Ectodermal cell (in vitro differentiated cells): ENCODE measurements around the gene S100A7.
"Not testable (repeated sequence)": the region's sequence is repeated elsewhere in the genome, so short reads cannot be mapped to it uniquely, and the experiment has no call there.

Source experiments
- H3K27ac ChIP-seq: 2 replicates; pipeline ENCODE4 v1.7.0; 2013; ENCODE audit warnings: mild to moderate bottlenecking, low read depth, low read length; ENCODE audit not compliant: insufficient read depth, poor library complexity, severe bottlenecking
- H3K27me3 ChIP-seq: 2 replicates; pipeline ENCODE4 v1.7.0; 2013; ENCODE audit warnings: mild to moderate bottlenecking, low read length; ENCODE audit not compliant: insufficient read depth, control insufficient read depth, poor library complexity, severe bottlenecking
- H3K36me3 ChIP-seq: one replicate; pipeline ENCODE4 v1.7.0; 2013; ENCODE audit warnings: low read length; ENCODE audit not compliant: control insufficient read depth, insufficient read depth
- H3K4me1 ChIP-seq: one replicate; pipeline ENCODE4 v1.7.0; 2013; ENCODE audit warnings: low read length; ENCODE audit not compliant: control insufficient read depth, insufficient read depth
- H3K4me3 ChIP-seq: 2 replicates; pipeline ENCODE4 v1.7.0; 2013; ENCODE audit warnings: low read depth, low read length, control low read depth; ENCODE audit not compliant: insufficient read depth
- H3K9me3 ChIP-seq: 2 replicates; pipeline ENCODE4 v1.7.0; 2013; ENCODE audit warnings: mild to moderate bottlenecking, low read length, moderate library complexity; ENCODE audit not compliant: control insufficient read depth
- WGBS, 2 experiments: methylation state at CpG; one replicate each; pipeline ENCODE4 v1.1.7; 2013; ENCODE audit warnings: missing lambda C conversion rate in 2 of 2; 5-methylcytosine and 5-hydroxymethylcytosine counted together

The S100A7 gene

GRCh38 chr1:153478047-153478691 lies 17.7 kb upstream of the S100A7 start:
- Histone ChIP-seq H3K27ac (no peak overlapping the region), H3K4me3 (no peak overlapping the region)
- 86 to 88% methylated on average over 8 of the region's 8 CpGs for WGBS, 2 experiments

DNA sequence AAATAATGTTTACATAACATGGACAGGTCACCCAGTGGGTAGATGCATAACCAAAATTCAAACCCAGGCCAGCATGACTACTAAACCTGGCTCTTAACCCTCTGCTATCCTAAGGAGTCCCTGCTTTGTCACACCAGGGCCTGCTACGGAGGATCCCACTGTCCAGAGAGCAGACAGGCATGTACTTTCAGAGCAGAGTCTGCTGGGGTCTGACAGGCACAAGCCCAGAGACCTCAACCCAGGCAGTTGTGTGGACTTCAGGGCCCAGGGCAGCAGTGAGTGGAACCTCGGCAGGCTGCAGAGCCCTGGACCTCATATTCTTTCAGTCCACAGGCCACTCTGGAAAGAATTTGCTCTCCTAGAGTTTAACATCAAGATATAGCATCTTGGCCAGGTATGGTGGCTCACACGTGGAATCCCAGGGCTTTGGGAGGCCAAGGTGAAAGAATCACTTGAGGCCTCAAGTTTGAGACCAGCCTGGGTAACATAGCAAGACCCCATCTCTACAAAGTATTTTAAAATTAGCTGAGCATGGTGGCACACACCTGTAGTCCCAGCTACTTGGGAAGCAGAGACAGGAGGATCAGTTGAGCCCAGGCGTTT lies 16.1 kb upstream of the S100A7 start:
- WGBS, 2 experiments = 91 to 93% methylated on average over 4 of the region's 4 CpGs
- no peaks in the 10 kb centered on the region for H3K27me3 ChIP-seq
- no peak overlapping the region for H3K4me3 ChIP-seq
- peaks cover 5% of the 10 kb centered on the region for H3K4me1 ChIP-seq
- no peaks in the 10 kb centered on the region for H3K36me3 ChIP-seq
- no peak overlapping the region for H3K27ac ChIP-seq
- no peaks in the 10 kb centered on the region for H3K9me3 ChIP-seq

More at GRCh38 chr1:153478047-153478691, 17.7 kb upstream of the S100A7 start:
- H3K4me1 ChIP-seq = peaks cover 5% of the 10 kb centered on the region
- H3K27me3 ChIP-seq = no peaks in the 10 kb centered on the region
- no peaks in the 10 kb centered on the region for H3K36me3 ChIP-seq
- H3K9me3 ChIP-seq = no peaks in the 10 kb centered on the region

GRCh38 chr1:153475282-153475681 lies 14.8 kb upstream of the S100A7 start:
- H3K9me3 ChIP-seq = peaks cover 2% of the 10 kb centered on the region
- no peak overlapping the region for H3K4me3 ChIP-seq
- H3K36me3 ChIP-seq = no peaks in the 10 kb centered on the region
- 90 to 94% methylated on average over 2 of the region's 2 CpGs for WGBS, 2 experiments
- H3K27me3 ChIP-seq = no peaks in the 10 kb centered on the region
- peaks cover 5% of the 10 kb centered on the region for H3K4me1 ChIP-seq
- no peak overlapping the region for H3K27ac ChIP-seq

DNA sequence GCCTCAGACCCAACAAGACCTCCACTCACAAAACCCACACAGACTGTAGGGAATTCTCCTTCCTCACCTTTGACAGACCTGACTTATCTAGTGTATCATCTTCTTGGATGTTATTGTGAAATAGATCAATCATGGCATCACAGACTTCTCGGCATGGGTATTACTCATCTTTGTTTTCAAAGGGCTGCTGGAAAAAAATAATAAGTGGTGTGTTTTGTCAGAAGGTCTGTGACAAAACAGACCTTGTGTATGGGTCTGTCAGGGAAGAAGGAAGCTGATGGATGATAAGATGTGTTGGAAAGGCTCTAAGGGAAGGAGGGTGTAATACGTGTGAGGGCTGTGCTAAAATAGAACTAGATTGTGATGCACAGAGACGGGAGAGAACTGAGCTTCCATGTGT lies 13.9 kb upstream of the S100A7 start:
- H3K4me1 ChIP-seq = peaks cover 5% of the 10 kb centered on the region
- H3K27ac ChIP-seq = no peak overlapping the region
- no peaks in the 10 kb centered on the region for H3K27me3 ChIP-seq
- H3K9me3 ChIP-seq = peaks cover 2% of the 10 kb centered on the region
- H3K4me3 ChIP-seq = no peak overlapping the region
- WGBS, 2 experiments = 91 to 94% methylated on average over 3 of the region's 3 CpGs
- no peaks in the 10 kb centered on the region for H3K36me3 ChIP-seq

DNA sequence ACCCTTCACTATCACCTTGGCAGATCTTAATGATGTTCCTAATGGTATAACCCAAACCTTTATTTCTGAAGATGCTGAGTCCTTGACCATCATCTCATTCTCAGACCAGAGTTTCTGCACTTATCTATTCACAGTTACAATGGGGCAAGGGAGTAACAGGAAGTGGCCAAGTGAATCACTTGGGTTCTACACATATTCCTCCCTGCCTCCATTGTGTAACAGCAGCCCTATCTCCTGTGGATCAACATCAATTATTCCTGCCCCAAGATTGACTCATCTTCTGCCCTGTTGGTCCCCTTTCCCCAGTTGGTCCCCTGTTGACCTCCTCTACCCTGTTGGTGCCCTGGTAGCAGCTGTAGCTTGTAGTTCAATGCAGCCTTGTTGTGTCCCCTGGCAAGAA lies 10.3 kb upstream of the S100A7 start:
- Histone ChIP-seq H3K4me3 (no peak overlapping the region), H3K27ac (no peak overlapping the region), H3K4me1 (no peaks in the 10 kb centered on the region), H3K36me3 (no peaks in the 10 kb centered on the region), H3K9me3 (peaks cover 2% of the 10 kb centered on the region), H3K27me3 (no peaks in the 10 kb centered on the region)

GRCh38 chr1:153466908-153467307 lies 6.5 kb upstream of the S100A7 start:
- Histone ChIP-seq H3K4me1 (no peaks in the 10 kb centered on the region), H3K4me3 (no peak overlapping the region), H3K9me3 (peaks cover 2% of the 10 kb centered on the region), H3K27me3 (no peaks in the 10 kb centered on the region), H3K36me3 (no peaks in the 10 kb centered on the region), H3K27ac (no peak overlapping the region)
- WGBS, 2 experiments = 82 to 85% methylated on average over 5 of the region's 5 CpGs

DNA sequence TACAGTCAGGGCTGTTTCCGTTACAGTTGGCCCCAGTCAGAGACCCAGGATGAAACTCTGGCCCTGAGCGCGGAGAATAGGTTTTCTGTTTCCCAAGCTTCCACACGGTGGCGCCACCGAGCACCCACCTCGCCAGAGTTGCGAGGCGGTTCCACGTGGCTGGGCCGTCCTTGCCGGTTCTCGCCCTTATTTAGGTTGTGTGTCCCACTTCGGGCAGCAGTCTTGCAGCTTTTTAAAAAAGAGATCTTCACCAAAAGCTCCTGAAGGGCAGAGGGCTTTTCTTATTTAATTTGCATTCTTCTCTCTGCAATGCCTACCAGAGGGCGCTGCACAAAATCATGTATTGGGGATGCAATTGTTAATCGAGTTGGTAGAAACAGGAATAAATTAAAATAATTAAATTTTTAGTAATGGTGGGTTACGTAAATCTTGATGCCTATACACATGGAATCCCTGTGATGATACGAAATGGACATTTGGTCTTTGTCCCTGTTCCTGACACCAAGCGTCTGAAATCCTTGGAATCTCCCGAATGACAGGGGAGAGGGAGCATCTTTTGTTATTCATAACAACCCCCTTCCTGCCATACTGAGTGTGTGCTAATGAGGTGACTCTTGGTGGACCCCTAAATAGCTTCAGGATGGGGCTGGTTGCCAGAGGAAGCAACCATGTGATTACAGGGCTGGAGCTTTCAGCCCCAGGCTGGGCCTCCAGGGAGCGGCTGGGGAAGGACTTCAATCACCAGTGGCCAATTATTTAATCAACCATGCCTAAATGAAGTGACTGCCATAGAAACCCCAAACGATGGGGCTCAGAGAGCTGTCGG lies 5.6 kb upstream of the S100A7 start:
- WGBS, 2 experiments = 24 to 25% methylated on average over 22 to 23 of the region's 23 CpGs
- no peaks in the 10 kb centered on the region for H3K4me1 ChIP-seq
- no peaks in the 10 kb centered on the region for H3K27me3 ChIP-seq
- H3K4me3 ChIP-seq = no peak overlapping the region
- no peak overlapping the region for H3K27ac ChIP-seq
- no peaks in the 10 kb centered on the region for H3K9me3 ChIP-seq
- H3K36me3 ChIP-seq = no peaks in the 10 kb centered on the region

- H3K4me3 ChIP-seq, H3K27ac ChIP-seq, H3K9me3 ChIP-seq, H3K4me1 ChIP-seq, H3K36me3 ChIP-seq, H3K27me3 ChIP-seq: not testable (repeated sequence)
Observed at GRCh38 chr1:153462741-153463140, 2.3 kb upstream of the S100A7 start.

DNA sequence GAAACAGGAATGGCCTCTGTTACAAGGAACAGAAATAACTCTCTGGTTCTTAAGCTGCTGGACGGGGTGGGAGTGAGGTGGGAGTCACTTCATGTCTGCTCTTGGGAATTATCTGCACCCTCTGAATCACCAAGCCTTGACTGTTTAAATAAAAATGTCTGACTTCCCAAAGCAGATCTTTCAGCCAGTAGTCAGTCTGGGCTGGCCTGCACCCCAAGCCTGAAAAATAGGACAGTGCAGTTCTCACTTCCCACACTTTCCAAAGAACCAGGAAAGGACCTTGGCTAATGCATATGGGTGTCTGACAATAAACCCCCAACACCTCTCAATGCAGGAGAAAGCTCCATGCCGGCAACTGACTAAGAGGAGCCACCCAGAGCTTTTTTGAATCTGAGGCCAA lies 796 bp downstream of the S100A7 start:
- WGBS, 2 experiments = 90 to 96% methylated on average over 2 of the region's 2 CpGs
- Histone ChIP-seq H3K36me3 (no peaks in the 10 kb centered on the region), H3K4me1 (no peaks in the 10 kb centered on the region), H3K27ac (no peak overlapping the region), H3K4me3 (no peak overlapping the region), H3K27me3 (no peaks in the 10 kb centered on the region), H3K9me3 (no peaks in the 10 kb centered on the region)

- H3K27me3 ChIP-seq = peaks cover 2% of the 10 kb centered on the region
- no peaks in the 10 kb centered on the region for H3K36me3 ChIP-seq
- no peaks in the 10 kb centered on the region for H3K9me3 ChIP-seq
- 82 to 88% methylated on average over 1 of the region's 1 CpG for WGBS, 2 experiments
- H3K4me1 ChIP-seq = no peaks in the 10 kb centered on the region
- no peak overlapping the region for H3K27ac ChIP-seq
- H3K4me3 ChIP-seq = no peak overlapping the region
Observed at GRCh38 chr1:153456396-153456795, 4.1 kb downstream of the S100A7 start.
